Prostate gland (tissue), 2 donors: Measurements from ENCODE around the gene SUDS3.

Experiments used
- POLR2A ChIP-seq: fragments of 450-650 bp; IDR thresholded peaks from one replicate; pipeline ENCODE4 v1.6.1; 2016; ENCODE audit warnings: antibody characterized with exemption, mild to moderate bottlenecking
- POLR2AphosphoS5 ChIP-seq: sonication (generic); formaldehyde crosslinking; IDR thresholded peaks from one replicate; pipeline ENCODE4 v1.6.1; 2017; ENCODE audit warnings: antibody characterized with exemption
- TF ChIP-seq, protein P1 (sequence below), 4 experiments: fragments of 200-600 bp in 2 of 4; fragments of 450-650 bp in 2 of 4; sonication (generic) in 2 of 4; IDR thresholded peaks; 1 replicate in 3 of 4; 2 replicates in 1 of 4; pipeline ENCODE4 v1.5.1; 2016 to 2019; ENCODE audit warnings: antibody characterized with exemption in 4 of 4, mild to moderate bottlenecking in 2 of 4, moderate library complexity in 2 of 4

DNA sequence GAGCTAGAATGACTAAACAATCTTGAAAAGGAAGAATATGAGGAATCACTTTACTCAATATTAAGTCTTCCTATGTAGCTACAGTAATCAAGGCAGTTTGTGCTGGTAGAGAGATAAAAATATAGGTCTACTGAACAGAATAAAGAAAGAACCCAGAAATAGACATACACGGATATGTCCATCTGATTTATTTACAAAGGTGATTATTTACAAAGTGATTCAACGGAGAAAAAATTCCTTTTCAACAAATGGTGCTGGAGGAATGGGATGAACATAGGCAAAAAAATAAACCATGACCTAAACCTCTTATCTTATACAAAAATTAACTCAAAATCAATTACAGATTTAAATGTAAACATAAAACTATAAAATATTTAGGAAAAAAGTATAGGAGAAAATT is 40.2 kb upstream of the SUDS3 start:
- TF ChIP-seq, protein P1, sequence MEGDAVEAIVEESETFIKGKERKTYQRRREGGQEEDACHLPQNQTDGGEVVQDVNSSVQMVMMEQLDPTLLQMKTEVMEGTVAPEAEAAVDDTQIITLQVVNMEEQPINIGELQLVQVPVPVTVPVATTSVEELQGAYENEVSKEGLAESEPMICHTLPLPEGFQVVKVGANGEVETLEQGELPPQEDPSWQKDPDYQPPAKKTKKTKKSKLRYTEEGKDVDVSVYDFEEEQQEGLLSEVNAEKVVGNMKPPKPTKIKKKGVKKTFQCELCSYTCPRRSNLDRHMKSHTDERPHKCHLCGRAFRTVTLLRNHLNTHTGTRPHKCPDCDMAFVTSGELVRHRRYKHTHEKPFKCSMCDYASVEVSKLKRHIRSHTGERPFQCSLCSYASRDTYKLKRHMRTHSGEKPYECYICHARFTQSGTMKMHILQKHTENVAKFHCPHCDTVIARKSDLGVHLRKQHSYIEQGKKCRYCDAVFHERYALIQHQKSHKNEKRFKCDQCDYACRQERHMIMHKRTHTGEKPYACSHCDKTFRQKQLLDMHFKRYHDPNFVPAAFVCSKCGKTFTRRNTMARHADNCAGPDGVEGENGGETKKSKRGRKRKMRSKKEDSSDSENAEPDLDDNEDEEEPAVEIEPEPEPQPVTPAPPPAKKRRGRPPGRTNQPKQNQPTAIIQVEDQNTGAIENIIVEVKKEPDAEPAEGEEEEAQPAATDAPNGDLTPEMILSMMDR (IDR thresholded peaks at IDR 0.05), result no peak
- no peak for TF ChIP-seq POLR2AphosphoS5
- no peak for TF ChIP-seq POLR2A
